HG02610 (cell line): ENCODE data around the gene QPCT.
"Not testable (repeated sequence)": the region's sequence is repeated elsewhere in the genome, so short reads cannot be mapped to it uniquely, and the experiment has no call there.

Experiments used
- ATAC-seq: cut with Tn5 transposase; IDR thresholded peaks from one replicate; pipeline ENCODE4 v1.9.1; 2021; ENCODE audit warnings: mild to moderate bottlenecking, moderate library complexity; ENCODE audit not compliant: unreplicated experiment

Gene QPCT

DNA sequence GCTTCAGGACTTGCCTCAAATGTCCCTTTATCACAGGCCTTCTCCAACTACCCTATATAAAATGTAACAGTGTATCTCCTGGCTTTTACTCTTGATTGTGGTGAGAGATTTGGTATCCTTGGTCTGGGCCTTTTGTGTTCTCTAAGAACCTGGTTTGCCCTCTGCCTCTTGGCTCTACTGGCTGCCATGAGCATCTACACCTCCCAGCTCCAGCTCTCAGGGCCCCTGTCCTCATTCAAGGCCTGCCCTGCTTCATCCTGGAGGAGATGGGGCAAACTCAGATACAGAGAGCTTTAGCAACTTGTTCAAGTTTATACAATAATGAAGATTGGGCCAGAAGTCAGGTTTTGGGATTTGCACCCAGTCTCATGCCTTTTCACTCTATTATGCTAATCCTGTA, 45.0 kb downstream of the QPCT start:
- ATAC-seq = no peak

GRCh38 chr2:37389989-37390765, 45.7 kb downstream of the QPCT start:
- peak; percentile 91 for ATAC-seq

DNA sequence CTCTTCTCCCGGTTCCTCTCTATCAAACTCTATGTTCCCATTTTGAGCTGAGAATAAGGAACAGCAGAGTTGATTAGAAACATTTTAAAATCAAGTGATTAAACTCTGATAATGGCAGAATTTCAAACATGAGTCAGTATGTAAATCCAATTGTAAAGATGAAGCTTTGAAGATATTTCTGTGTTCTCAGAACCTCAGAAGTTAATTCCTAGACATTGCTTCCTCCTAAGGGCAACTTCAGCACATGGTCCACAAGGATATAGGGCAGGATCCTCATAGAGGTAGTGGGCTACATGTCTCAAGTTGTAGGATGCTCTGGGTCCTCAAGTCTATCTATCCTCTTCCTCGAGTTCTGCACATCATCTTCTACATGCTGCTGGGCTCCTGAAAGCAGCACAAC, 46.3 kb downstream of the QPCT start:
- ATAC-seq = peak; percentile 4

GRCh38 chr2:37391711-37392110, 47.3 kb downstream of the QPCT start:
- no peak for ATAC-seq

GRCh38 chr2:37392428-37392827, 48.0 kb downstream of the QPCT start:
- ATAC-seq = no peak

DNA sequence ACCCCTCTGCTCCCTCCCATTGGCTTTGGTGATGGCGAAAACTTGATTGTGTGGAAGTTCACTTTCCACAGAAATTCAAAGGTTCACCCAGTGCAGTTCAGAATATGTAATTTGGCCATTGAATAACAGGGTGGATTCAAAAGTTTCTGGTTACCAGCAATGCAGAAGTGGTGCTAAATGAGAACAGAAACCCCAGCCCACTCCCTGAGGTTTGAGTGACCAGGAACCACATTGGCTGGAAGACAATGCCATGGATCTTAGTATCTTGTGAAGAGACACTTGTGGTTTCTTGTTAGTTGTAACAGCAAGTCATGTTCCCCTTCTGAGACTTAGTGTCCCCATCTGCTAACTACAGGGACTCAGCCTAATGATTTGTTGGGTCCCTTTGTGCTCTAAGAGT, 49.8 kb downstream of the QPCT start:
- no peak for ATAC-seq

DNA sequence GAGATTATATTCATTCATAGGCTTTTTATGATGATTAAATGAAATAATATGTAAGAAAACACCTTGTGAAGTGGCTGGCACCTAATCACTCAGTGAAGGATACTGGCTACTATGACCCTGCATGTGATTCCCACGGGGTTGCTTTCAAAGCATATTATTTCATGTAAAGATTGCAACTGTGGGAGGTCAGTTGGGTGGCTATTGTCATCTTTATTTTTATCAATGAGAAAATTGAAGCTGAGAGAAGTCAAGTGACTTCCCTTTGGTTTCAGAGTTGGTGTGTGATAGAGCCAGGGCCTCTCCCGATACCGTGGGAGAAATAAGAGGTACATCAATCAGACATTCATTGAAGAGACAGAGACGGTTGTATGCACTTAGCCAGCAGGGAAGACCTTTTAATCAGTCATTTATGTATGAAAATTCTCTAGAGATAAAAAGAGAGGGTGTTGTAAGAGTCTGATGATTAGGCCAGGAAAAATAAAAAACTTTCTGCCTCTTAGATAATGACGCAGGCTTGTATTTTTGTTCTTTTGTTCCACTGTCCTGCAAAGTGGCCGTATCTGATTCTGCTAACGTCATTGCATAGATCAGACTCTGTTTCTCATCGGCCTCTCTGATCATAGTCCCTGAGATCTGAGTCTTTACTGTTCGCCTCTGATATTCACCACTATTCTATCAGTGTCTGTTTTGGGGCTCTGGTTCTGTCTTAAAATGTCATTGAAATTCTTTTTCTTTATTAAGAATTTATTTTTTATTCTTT, 50.5 kb downstream of the QPCT start:
- ATAC-seq = no peak

GRCh38 chr2:37396890-37397565, 52.6 kb downstream of the QPCT start:
- ATAC-seq = no peak

DNA sequence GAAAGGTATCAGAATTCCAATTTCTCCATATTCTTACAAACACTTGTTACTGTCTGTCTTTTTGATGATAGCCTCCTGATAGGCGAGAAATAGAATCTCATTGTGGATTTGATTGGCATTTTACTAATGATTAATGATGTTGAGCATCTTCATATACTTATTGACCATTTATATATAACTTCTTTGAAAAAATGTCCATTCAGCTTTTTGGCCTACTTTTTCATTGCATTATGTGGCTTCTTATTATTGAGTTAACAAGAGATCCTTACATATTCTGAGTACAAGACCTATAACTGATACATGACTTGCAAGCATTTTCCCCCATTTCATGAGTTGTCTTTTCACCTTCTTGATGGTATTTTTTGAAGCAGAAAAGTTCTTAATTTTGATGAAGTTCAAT, 54.6 kb downstream of the QPCT start:
- no peak for ATAC-seq

DNA sequence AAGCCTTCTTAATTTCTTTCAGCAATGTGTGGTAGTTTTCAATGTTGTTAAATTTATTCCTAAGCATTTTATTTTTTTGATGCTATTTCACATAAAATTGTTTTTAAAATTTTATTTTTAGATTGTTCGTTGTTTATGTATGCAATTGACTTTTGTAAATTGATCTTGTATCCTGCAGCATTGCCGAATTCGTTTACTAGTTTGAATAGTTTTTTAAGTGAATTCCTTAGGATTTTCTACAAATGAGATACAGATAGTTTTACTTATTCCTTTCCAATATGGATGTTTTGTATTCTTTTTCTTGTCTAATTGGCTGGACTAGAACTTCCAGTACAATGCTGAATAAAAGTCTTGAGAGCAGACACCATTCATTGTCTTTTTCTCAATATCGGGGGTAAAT, 55.6 kb downstream of the QPCT start:
- ATAC-seq = no peak

DNA sequence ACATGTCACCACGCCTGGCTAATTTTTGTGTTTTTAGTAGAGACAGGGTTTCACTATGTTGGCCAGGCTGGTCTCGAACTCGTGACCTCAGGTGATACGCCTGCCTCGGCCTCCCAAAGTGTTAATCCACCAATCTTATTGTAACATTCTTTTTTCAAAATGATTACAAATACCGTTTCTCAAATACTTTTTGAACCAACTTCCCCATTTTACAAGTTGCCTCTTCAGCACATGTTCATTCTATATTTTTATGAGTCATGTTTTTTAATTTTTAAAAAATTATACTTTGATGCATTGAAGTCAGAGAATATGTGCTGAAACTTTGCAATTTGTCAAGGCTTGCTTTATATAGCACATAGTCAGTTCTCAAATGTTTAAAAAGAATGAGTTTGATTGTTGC, 58.2 kb downstream of the QPCT start:
- no peak for ATAC-seq

GRCh38 chr2:37405781-37406180, 61.4 kb downstream of the QPCT start:
- ATAC-seq = no peak

DNA sequence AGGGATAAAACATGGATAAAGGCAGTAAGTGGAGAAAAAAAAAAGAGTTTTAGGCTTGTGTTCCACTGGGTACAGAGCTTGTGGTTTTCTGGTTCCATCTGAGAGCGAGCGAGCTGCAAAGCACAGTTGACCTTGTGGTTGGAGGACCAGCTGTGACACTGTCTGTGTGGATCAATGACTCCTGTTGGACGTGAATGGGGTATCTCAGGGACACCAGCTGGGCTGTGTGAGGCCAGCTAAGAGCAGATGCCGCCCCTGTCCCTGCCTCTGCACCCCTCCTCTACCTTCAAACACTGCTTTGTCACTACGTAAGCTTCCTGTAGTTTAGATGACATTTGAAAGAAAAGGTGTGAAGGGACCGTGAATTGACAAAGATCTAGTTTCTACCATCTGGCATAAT, 67.8 kb downstream of the QPCT start:
- no peak for ATAC-seq

GRCh38 chr2:37413911-37414469, 69.6 kb downstream of the QPCT start:
- ATAC-seq = not testable (repeated sequence)

- no peak for ATAC-seq
Observed at GRCh38 chr2:37414470-37414949, 70.1 kb downstream of the QPCT start.

DNA sequence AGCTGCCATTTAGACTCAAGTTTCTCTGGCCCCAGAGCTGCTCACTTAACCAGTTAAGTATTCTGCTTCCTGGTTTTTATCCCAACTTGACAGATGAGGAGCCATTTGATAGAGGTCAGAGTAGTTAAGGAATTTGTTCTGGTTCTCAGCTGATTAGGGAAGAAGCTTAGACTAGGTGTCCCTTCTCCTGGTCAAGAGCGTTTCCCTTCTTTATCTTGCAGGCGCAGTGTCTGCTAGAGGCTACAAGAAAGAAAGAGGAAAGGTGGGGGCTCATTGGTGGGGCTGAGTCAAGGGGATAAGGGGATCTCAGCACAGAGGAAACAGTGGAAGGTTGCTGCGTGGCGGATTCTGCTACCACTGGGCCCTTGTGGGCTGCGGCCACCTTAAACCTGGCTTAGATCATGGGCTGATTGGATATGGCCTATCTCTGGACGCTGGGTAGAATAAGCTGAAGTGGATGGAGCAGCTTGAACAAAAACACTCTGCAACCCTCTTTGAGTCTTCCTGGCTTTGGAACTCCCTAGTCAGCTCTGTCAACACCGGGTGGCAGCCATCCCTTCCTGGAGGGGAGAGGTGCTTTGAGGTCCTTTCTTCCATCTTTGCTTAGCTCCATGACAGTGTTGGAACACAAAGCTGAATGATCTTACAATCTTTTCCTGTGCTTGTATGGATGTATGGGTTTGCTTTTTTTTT, 70.8 kb downstream of the QPCT start:
- ATAC-seq = no peak

- ATAC-seq = no peak
Observed at GRCh38 chr2:37417321-37417720, 72.9 kb downstream of the QPCT start.

GRCh38 chr2:37418956-37419355, 74.5 kb downstream of the QPCT start:
- no peak for ATAC-seq

DNA sequence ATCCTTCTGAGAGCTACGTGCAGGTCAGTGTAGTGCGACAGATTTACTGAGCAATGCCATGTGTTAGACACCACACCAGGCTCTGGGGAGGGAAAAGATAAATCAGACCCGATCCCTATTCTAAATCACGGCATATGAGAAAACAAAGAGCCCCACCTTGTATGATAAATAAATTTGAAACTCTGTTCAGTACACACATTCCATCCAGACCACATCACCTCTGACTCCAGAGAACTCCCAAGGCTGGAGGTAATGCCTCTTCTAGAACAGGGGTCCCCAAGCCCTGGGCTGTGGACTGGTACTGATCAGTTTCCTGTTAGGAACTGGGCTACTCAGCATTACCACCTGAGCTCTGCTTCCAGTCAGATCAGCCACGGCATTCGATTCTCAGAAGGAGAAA, 77.3 kb downstream of the QPCT start:
- no peak for ATAC-seq

GRCh38 chr2:37422816-37423215, 78.4 kb downstream of the QPCT start:
- no peak for ATAC-seq
